Measurements from ENCODE around the gene ENG.

- TF ChIP-seq, protein P1, sequence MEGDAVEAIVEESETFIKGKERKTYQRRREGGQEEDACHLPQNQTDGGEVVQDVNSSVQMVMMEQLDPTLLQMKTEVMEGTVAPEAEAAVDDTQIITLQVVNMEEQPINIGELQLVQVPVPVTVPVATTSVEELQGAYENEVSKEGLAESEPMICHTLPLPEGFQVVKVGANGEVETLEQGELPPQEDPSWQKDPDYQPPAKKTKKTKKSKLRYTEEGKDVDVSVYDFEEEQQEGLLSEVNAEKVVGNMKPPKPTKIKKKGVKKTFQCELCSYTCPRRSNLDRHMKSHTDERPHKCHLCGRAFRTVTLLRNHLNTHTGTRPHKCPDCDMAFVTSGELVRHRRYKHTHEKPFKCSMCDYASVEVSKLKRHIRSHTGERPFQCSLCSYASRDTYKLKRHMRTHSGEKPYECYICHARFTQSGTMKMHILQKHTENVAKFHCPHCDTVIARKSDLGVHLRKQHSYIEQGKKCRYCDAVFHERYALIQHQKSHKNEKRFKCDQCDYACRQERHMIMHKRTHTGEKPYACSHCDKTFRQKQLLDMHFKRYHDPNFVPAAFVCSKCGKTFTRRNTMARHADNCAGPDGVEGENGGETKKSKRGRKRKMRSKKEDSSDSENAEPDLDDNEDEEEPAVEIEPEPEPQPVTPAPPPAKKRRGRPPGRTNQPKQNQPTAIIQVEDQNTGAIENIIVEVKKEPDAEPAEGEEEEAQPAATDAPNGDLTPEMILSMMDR (IDR thresholded peaks at IDR 0.05; ENCODE audit: low read depth, low read length, poor library complexity, severe bottlenecking) = no peak
- no peak for TF ChIP-seq EZH2phosphoT487 (IDR thresholded peaks at IDR 0.05; ENCODE audit: borderline replicate concordance, low read length)
Observed at GRCh38 chr9:127844821-127845359, 9.6 kb downstream of the ENG start.

Data from DOHH2 (cell line).